ENCODE data around the gene COMTD1.

COMTD1 gene

DNA sequence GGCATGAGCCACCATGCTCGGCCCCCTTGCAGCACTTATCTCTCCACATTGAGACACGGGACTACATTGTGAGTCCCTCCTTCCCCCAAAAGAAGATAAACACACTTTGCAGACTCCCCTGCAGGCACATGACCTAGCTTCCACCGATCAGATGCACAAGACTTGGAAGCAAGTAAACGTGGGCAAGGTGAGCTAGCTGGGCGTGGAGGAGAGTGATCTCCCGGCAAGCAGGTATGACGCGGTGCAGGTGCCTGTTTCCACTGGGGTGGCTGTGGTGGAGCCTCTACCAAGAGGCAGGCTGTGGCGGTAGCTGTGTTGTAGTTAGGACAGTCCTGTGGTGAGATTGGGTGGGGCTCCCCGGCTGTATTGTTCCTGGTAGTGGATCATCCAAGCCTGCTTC, 7.7 kb upstream of the COMTD1 start:
- Histone ChIP-seq H3K36me3 (no peaks in the 10 kb centered on the region), H3K4me3 (ENCODE audit: low read depth, low read length) (no peak overlapping the region), H3K27me3 (no peaks in the 10 kb centered on the region), H3K9me3 (no peaks in the 10 kb centered on the region), H3K4me1 (no peaks in the 10 kb centered on the region)
- TF ChIP-seq, protein P1, sequence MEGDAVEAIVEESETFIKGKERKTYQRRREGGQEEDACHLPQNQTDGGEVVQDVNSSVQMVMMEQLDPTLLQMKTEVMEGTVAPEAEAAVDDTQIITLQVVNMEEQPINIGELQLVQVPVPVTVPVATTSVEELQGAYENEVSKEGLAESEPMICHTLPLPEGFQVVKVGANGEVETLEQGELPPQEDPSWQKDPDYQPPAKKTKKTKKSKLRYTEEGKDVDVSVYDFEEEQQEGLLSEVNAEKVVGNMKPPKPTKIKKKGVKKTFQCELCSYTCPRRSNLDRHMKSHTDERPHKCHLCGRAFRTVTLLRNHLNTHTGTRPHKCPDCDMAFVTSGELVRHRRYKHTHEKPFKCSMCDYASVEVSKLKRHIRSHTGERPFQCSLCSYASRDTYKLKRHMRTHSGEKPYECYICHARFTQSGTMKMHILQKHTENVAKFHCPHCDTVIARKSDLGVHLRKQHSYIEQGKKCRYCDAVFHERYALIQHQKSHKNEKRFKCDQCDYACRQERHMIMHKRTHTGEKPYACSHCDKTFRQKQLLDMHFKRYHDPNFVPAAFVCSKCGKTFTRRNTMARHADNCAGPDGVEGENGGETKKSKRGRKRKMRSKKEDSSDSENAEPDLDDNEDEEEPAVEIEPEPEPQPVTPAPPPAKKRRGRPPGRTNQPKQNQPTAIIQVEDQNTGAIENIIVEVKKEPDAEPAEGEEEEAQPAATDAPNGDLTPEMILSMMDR (IDR thresholded peaks at IDR 0.05; ENCODE audit: low read depth, low read length) = no peak
- no peak for DNase-seq

DNA sequence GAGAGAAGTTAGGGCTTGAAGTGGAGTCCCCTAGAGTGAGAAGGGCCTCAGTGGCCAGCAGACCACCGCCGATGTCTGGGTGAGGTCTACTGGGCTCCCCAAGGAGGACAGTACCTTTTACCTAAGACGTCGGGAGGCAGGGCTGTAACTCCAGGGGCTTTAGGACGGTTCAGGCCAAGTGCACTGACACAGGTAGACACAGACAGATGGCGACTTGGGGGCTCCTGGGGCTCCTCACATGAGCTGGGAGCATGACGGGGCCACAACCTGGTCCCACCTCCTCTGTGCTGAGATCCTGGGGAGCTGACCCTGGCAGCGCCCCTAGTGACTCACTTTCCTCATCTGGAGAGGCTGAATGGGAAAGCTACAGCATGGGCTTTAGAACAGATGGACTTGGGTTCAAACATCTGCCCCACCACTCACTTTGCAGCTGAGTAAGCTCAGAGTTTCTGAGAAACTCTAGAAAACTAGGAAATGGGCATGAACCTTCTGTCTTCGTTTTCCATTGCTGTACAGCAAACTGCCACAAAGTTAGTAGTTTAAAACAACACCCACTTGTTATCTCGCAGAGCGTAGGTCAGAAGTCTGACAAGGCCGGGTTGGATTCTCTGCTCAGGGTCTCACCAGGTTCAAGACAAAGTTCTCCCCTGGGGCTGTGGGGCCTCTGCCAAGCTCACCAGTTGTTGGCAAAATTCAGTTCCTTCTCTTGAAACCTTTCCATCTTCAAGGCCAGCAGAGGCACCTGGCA, 4.7 kb upstream of the COMTD1 start:
- Histone ChIP-seq H3K27me3 (no peaks in the 10 kb centered on the region), H3K9me3 (no peaks in the 10 kb centered on the region), H3K36me3 (no peaks in the 10 kb centered on the region), H3K4me1 (no peaks in the 10 kb centered on the region), H3K4me3 (ENCODE audit: low read depth, low read length) (no peak overlapping the region)
- no peak for DNase-seq
- TF ChIP-seq, protein P1 (IDR thresholded peaks at IDR 0.05; ENCODE audit: low read depth, low read length) = no peak

DNA sequence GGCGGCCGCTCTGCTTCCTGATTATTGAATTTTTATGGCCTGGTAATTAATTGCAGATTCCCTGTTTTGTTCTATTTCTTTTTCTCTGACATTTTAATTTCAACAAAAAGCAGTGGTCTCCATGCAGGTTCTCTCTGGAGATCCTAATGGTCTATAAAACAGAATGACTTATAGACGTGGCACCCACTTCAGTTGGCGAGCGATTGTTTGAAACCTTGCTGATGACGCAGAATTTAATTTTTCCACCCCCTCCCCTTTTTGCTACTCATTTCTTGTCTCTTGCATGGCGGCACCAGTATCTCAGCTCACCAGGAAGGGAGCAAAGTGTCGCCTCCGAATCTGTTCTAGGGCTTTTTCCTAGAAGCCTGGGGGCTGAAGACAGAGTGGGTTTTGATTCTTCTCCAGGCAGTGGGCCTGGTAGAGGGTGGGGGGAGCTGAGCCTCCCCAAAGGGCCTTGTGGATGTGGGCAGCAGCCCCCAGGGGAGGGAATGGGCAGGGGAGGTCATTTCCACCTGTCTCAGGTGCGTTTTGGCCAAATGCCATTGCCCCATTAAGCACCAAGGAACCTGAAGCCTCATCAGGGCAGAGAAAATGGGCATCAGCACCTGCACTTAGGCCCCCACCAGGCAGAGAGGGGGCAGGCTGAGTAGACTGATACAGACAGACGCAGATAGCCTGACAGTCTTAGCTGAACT, 3.5 kb upstream of the COMTD1 start:
- Histone ChIP-seq H3K4me3 (ENCODE audit: low read depth, low read length) (no peak overlapping the region), H3K27me3 (no peaks in the 10 kb centered on the region), H3K36me3 (no peaks in the 10 kb centered on the region), H3K9me3 (no peaks in the 10 kb centered on the region), H3K4me1 (no peaks in the 10 kb centered on the region)
- TF ChIP-seq, protein P1 (IDR thresholded peaks at IDR 0.05; ENCODE audit: low read depth, low read length) = no peak
- DNase-seq = no peak

DNA sequence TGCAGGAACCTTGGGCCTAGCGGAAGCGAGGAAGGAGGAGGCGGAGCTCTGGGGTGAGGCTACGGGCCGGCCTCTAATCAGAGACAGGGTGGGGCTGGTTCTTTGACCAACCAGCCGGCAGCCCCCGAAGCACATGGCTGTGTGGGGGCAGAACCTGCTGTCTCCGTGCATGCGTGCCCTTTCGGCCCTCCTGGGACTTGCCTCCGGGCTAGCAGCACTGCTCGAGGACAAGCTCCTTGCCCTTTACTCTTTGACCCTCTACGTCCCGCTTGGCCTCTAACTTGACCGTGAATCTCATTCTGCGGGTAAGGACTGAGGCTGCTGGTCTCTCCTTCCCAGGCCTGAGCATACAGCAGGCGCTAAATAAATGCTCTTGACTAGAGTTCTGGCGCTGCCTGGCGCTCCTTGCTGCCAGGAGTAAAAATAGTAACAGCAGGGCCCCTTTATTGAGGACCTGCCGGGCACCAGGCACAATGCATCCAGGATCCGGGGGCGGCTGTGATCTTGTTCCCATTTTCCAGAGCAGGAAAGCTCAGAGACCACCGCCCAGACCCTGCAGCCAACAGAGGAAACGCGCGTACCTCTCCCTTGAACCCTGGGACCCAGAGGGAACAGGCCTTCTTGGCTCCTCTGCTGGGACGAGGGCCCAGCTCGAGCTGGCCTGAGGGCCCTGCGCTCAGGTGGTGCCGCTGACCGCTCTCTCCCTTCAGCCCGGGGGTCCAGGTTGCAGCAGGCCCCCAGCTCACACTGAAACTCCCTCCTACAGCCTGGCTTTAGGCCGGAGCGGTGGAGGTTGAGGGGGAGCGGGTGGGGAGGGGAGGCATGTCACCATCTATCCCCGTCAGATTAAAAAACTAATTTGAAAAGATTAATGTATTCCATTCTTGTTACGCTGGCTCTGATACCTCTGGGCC, 2.7 kb upstream of the COMTD1 start:
- TF ChIP-seq, protein P1 (IDR thresholded peaks at IDR 0.05; ENCODE audit: low read depth, low read length) = no peak
- H3K4me1 ChIP-seq = peaks cover 6% of the 10 kb centered on the region
- DNase-seq = no peak
- no peak overlapping the region for H3K4me3 ChIP-seq (ENCODE audit: low read depth, low read length)
- peaks cover under 1% of the 10 kb centered on the region; the same call in 1 of the 2 replicates for H3K36me3 ChIP-seq
- no peaks in the 10 kb centered on the region for H3K27me3 ChIP-seq
- H3K9me3 ChIP-seq = no peaks in the 10 kb centered on the region

DNA sequence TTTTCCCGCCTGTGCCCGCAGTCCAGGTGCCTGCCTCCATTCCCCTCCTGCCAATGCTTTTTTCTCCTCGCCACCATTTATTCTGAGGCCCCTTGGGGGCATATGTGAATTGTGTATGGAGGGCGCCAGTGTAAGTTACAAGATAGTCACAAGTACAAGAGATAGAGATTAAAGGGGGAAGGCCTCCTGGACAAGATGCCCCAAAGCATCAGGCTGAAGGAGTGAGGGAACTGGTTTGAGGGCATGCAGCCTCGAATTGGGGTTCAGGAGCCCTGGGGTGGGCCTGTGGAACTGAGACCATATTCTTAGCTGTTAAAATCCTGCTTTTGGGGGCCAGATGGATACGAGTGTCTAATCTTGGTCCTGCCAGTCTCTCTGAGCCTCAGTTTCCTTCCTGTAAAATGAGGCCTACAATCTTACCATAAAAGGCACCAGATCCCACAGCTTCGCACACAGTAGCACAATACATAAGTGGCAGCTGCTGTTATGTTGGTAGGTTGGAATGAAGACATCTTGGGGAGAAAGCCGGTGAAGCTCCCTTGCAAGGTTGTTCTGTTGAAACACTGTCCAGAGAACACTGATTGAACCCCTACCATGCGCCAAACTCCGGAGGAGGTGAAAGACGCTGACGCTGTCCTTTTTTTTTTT, 545 bp upstream of the COMTD1 start:
- Histone ChIP-seq H3K4me3 (ENCODE audit: low read depth, low read length) (no peak overlapping the region), H3K9me3 (no peaks in the 10 kb centered on the region), H3K36me3 (peaks cover 20% of the 10 kb centered on the region), H3K27me3 (no peaks in the 10 kb centered on the region), H3K4me1 (peaks cover 12% of the 10 kb centered on the region)
- TF ChIP-seq, protein P1 (IDR thresholded peaks at IDR 0.05; ENCODE audit: low read depth, low read length) = no peak
- DNase-seq = no peak

Data from BE2C (cell line).